ENCODE data around the gene SLC38A8.

DNA sequence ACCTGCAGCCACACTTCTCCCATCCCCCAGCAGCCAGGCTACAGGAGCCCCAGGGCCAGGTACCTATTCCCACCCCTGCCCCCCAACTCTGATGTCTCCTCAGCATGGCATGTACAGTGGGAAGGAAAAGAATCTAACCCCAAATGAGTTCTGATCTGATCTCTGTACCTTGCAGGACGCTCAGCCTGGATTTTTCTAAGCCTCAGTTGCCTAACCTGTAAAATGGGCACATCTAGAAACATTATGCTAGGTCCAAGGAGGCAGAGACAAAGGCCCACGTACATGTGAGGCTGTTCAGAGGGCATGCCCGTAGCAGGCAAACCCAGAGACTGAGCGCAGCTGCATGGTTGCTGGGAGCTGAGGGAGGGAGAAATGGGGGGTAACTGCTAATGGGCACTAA is 35.1 kb downstream of the SLC38A8 start:
- TF ChIP-seq EP300 (IDR thresholded peaks at IDR 0.05) (no peak), POLR2AphosphoS5 (IDR thresholded peaks at IDR 0.05) (no peak)
- TF ChIP-seq, protein P1, sequence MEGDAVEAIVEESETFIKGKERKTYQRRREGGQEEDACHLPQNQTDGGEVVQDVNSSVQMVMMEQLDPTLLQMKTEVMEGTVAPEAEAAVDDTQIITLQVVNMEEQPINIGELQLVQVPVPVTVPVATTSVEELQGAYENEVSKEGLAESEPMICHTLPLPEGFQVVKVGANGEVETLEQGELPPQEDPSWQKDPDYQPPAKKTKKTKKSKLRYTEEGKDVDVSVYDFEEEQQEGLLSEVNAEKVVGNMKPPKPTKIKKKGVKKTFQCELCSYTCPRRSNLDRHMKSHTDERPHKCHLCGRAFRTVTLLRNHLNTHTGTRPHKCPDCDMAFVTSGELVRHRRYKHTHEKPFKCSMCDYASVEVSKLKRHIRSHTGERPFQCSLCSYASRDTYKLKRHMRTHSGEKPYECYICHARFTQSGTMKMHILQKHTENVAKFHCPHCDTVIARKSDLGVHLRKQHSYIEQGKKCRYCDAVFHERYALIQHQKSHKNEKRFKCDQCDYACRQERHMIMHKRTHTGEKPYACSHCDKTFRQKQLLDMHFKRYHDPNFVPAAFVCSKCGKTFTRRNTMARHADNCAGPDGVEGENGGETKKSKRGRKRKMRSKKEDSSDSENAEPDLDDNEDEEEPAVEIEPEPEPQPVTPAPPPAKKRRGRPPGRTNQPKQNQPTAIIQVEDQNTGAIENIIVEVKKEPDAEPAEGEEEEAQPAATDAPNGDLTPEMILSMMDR (IDR thresholded peaks at IDR 0.05): no peak
